Upper lobe of left lung (tissue), 6 donors: ENCODE measurements around the gene PNLIPRP3. TPM values are rescaled to one million over a fixed set of nuclear protein-coding genes. Genes with fewer than 3 reads are reported as not detected.

Experiments used
- ATAC-seq, 2 donors: fragments of 200-7000 bp; cut with Tn5 transposase; one replicate each; pipeline ENCODE4 v1.9.1; 2022; ENCODE audit warnings: mild to moderate bottlenecking in 2 of 2, moderate library complexity in 2 of 2; ENCODE audit not compliant: low FRiP score in 2 of 2
- DNase-seq, 2 donors: peaks; one replicate each; pipeline ENCODE4 v3.0.0-alpha.2; 2019 to 2020
- H3K27ac ChIP-seq, 4 donors: fragments of 200-600 bp; sonication (generic); one replicate each; pipeline ENCODE4 v1.5.1; 2016 to 2019
- H3K27me3 ChIP-seq, 4 donors: fragments of 200-600 bp; sonication (generic); one replicate each; pipeline ENCODE4 v1.5.1; 2017 to 2019
- H3K36me3 ChIP-seq, 4 donors: fragments of 200-600 bp; sonication (generic); one replicate each; pipeline ENCODE4 v1.5.1; 2016 to 2019
- H3K4me1 ChIP-seq, 4 donors: fragments of 200-600 bp; sonication (generic); one replicate each; pipeline ENCODE4 v1.5.1; 2018 to 2019
- H3K4me3 ChIP-seq, 4 donors: fragments of 200-600 bp; sonication (generic); one replicate each; pipeline ENCODE4 v1.5.1; 2017 to 2019; ENCODE audit warnings: mild to moderate bottlenecking in 2 of 4, moderate library complexity in 1 of 4
- H3K9me3 ChIP-seq, 4 donors: fragments of 200-600 bp; sonication (generic); one replicate each; pipeline ENCODE4 v1.5.1; 2018 to 2019
- CTCF ChIP-seq, 6 experiments: fragments of 450-650 bp in 4 of 6; fragments of 200-600 bp in 2 of 6; sonication (generic) in 2 of 6; IDR thresholded peaks; one replicate each; pipeline ENCODE4 v1.5.1; 2016 to 2019; ENCODE audit warnings: antibody characterized with exemption in 6 of 6
- EP300 ChIP-seq, 4 donors: sonication (generic); formaldehyde crosslinking; IDR thresholded peaks; one replicate each; pipeline ENCODE4 v1.5.1; 2017; ENCODE audit warnings: antibody characterized with exemption in 4 of 4, control low read depth in 2 of 4
- POLR2A ChIP-seq, 4 donors: fragments of 450-650 bp; IDR thresholded peaks; one replicate each; pipeline ENCODE4 v1.5.1; 2016 to 2017; ENCODE audit warnings: antibody characterized with exemption in 4 of 4, mild to moderate bottlenecking in 2 of 4
- POLR2AphosphoS5 ChIP-seq, 2 donors: sonication (generic); formaldehyde crosslinking; IDR thresholded peaks; one replicate each; pipeline ENCODE4 v1.5.1; 2017; ENCODE audit warnings: antibody characterized with exemption in 2 of 2
- WGBS, 2 donors: methylation state at CpG; one replicate each; pipeline ENCODE4 v1.1.5; 2017 to 2018; 5-methylcytosine and 5-hydroxymethylcytosine counted together
- total RNA-seq, 6 donors: library from RNA; depleted of rRNA in 4 of 6; stranded (reverse); fragments of >200 nt in 4 of 6; gene quantifications; one replicate each; pipeline versions ENCODE4 v1.1.0 to v1.2.1, GENCODE V29; 2016 to 2021
- donor health status: DM: no; HTN: no; CAD: no; lungs with moderate emphysema.
- donor health status: DM: no; HTN: yes; CAD: no; lungs with severe emphysema.

PNLIPRP3 gene
- total RNA-seq, 6 donors from 2014 or later: 0.20 to 0.22 TPM; not detected in 4

DNA sequence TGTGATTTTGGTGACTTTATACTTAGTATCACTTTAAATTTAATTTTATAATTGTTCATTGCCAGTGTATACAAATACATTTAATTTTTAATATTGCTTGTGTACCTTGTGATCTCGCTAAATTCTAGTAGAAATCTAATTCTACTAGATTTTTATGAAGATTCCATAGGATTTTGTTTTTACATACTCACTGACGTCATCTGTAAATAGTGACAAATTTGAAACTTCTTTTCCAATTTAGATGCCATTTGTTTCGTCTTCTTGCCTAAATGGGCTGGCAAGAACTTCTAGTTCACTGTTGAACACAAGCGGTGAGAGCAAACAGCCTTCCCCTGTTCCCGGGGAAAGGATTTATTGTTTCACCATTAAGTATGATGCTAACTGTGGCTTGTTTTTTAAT, 17.3 kb upstream of the PNLIPRP3 start:
- Histone ChIP-seq H3K36me3 (no peaks in the 10 kb centered on the region), H3K4me3 (no peak overlapping the region), H3K9me3 (no peaks in the 10 kb centered on the region), H3K27ac (no peak overlapping the region), H3K27me3 (no peaks in the 10 kb centered on the region), H3K4me1 (no peaks in the 10 kb centered on the region)
- 62 to 86% methylated on average over 5 of the region's 5 CpGs for WGBS, 2 donors
- TF ChIP-seq POLR2A (IDR thresholded peaks at IDR 0.05) (no peak), EP300 (IDR thresholded peaks at IDR 0.05) (no peak), POLR2AphosphoS5 (IDR thresholded peaks at IDR 0.05) (no peak), CTCF (IDR thresholded peaks at IDR 0.05) (no peak)
- ATAC-seq (no peak), DNase-seq (no peak)

DNA sequence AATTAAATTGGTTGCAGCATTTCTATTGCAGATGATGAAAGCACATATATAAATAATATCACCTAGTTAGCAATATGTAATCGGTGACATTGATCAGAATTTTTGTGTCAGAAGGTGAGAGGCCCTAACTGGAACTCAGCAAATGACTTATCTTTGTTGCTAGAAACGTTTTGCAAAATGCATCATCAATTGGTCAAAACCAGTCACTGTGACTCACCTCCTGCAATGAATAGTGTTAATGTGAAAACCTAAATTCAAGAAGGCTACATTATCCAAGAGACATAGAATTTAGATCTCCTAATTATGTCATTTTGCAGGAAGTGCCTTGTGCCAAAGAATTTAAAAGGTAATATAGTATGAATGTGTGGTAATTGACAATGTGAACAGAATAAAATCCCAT, 9.8 kb upstream of the PNLIPRP3 start:
- H3K36me3 ChIP-seq: no peaks in the 10 kb centered on the region
- DNase-seq (no peak), ATAC-seq (no peak)
- no peak overlapping the region for H3K4me3 ChIP-seq
- H3K9me3 ChIP-seq: no peaks in the 10 kb centered on the region
- 66 to 73% methylated on average over 2 of the region's 2 CpGs for WGBS, 2 donors
- TF ChIP-seq EP300 (IDR thresholded peaks at IDR 0.05): no peak
- no peak for TF ChIP-seq CTCF (IDR thresholded peaks at IDR 0.05)
- TF ChIP-seq POLR2AphosphoS5 (IDR thresholded peaks at IDR 0.05): no peak
- no peak for TF ChIP-seq POLR2A (IDR thresholded peaks at IDR 0.05)
- no peaks in the 10 kb centered on the region for H3K27me3 ChIP-seq
- no peak overlapping the region for H3K27ac ChIP-seq
- no peaks in the 10 kb centered on the region for H3K4me1 ChIP-seq

DNA sequence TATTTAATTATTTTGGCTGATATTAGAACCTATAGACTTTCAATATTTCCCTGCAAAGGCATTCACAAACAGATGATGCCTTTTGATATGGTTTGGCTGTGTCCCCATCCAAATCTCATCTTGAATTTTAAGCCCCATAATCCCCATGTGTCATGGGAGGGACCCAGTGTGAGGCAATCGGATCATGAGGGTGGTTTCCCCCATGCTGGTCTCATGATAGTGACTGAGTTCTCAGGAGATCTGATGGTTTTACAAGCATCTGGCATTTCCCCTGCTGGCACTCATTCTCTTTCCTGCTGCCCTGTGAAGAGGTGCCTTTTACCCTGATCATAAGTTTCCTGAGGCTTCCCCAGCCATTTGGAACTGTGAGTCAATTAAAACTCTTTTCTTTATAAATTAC, 9.3 kb upstream of the PNLIPRP3 start:
- H3K4me3 ChIP-seq: no peak overlapping the region
- H3K4me1 ChIP-seq: no peaks in the 10 kb centered on the region
- no peaks in the 10 kb centered on the region for H3K9me3 ChIP-seq
- no peaks in the 10 kb centered on the region for H3K27me3 ChIP-seq
- no peak overlapping the region for H3K27ac ChIP-seq
- no peaks in the 10 kb centered on the region for H3K36me3 ChIP-seq
- TF ChIP-seq EP300 (IDR thresholded peaks at IDR 0.05) (no peak), POLR2A (IDR thresholded peaks at IDR 0.05) (no peak), CTCF (IDR thresholded peaks at IDR 0.05) (no peak), POLR2AphosphoS5 (IDR thresholded peaks at IDR 0.05) (no peak)
- ATAC-seq (no peak), DNase-seq (no peak)
- WGBS, 2 donors: 79 to 86% methylated on average over 1 of the region's 1 CpG

- DNase-seq (no peak), ATAC-seq (no peak)
- TF ChIP-seq CTCF (IDR thresholded peaks at IDR 0.05) (no peak), EP300 (IDR thresholded peaks at IDR 0.05) (no peak), POLR2A (IDR thresholded peaks at IDR 0.05) (no peak), POLR2AphosphoS5 (IDR thresholded peaks at IDR 0.05) (no peak)
- H3K9me3 ChIP-seq: no peaks in the 10 kb centered on the region
- no peak overlapping the region for H3K27ac ChIP-seq
- H3K27me3 ChIP-seq: no peaks in the 10 kb centered on the region
- H3K36me3 ChIP-seq: no peaks in the 10 kb centered on the region
- WGBS, 2 donors: 91 to 95% methylated on average over 1 of the region's 1 CpG
- H3K4me3 ChIP-seq: no peak overlapping the region
- no peaks in the 10 kb centered on the region for H3K4me1 ChIP-seq
Observed at GRCh38 chr10:116421815-116422214, 5.8 kb upstream of the PNLIPRP3 start.

DNA sequence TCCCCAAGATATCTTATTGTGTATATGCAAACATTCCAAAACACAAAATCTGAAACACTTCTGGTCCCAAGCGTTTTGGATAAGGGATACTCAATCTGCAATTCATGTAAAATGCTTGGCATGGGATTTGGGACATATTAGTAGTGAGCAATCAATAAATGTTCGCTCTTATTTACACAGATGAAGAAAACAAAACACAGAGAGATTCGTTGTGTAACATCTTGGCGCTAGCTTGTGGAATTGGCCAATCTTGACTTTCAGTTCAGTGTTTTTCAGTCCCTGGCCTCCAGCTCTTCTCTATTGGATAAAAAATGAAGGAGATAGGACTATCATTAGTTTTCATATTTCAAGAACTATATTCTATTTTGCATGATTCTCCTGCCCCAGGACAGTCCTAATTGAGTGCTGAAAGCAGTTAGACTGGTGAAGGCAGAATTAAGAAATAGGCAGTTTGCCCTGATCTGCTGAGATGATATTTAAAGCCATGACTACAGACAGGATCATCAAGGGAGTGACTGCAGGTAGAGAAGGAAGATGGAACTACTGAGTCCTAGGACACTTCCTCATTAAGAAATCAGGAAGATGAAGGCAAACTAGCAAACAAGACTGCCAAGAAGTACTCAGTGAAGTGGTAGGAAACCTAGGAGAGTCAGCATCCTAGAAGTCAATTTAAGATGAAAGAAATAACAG, 1.8 kb downstream of the PNLIPRP3 start:
- 57 to 60% methylated on average over 4 of the region's 4 CpGs for WGBS, 2 donors
- no peak for ATAC-seq

More for the DNA sequence above, 1.8 kb downstream of the PNLIPRP3 start:
- TF ChIP-seq EP300 (IDR thresholded peaks at IDR 0.05): no peak
- no peak for TF ChIP-seq CTCF (IDR thresholded peaks at IDR 0.05)
- TF ChIP-seq POLR2A (IDR thresholded peaks at IDR 0.05): no peak
- Histone ChIP-seq H3K4me3 (no peak overlapping the region), H3K27me3 (no peaks in the 10 kb centered on the region), H3K9me3 (no peaks in the 10 kb centered on the region), H3K4me1 (no peaks in the 10 kb centered on the region), H3K27ac (no peak overlapping the region), H3K36me3 (no peaks in the 10 kb centered on the region)
- DNase-seq: no peak
